T-cell (primary cell): ENCODE results near the gene KAZN. TPM values are rescaled to one million over a fixed set of nuclear protein-coding genes. Genes with fewer than 3 reads are reported as not detected.

Experiments
- ATAC-seq, 4 experiments: fragments of 200-7000 bp in 3 of 4; fragments of 150-1000 bp in 1 of 4; cut with Tn5 transposase; replicated peaks in 1 of 4; 1 replicate in 3 of 4; 2 replicates in 1 of 4; pipeline ENCODE4 v1.10.0; 2021; ENCODE audit warnings: moderate library complexity in 3 of 4, mild to moderate bottlenecking in 2 of 4, moderate number of reproducible peaks in 1 of 4
- CTCF ChIA-PET, 2 donors: fragments of 300-600 bp; sonication (Branson Sonifier 250); formaldehyde crosslinking; loops; one replicate each; lab custom pipeline; 2022; ENCODE audit warnings: antibody characterized with exemption in 2 of 2; lab: Charles Lee
- POLR2A ChIA-PET, 2 donors: fragments of 300-600 bp; sonication (Branson Sonifier 250); formaldehyde crosslinking; loops; one replicate each; lab custom pipeline; 2022; ENCODE audit warnings: antibody characterized with exemption in 2 of 2; lab: Charles Lee
- DNase-seq, 35 experiments: peaks; one replicate each; pipeline versions ENCODE4 v3.0.0 to v3.0.0-alpha.2; 2013 to 2023
- H3K27ac ChIP-seq: one replicate; pipeline ENCODE4 v1.5.1; 2013; ENCODE audit warnings: low read length
- H3K27me3 ChIP-seq, 2 experiments: replicated peaks in 1 of 2; 1 replicate in 1 of 2; 2 replicates in 1 of 2; pipeline versions ENCODE4 v1.6.1 to v1.7.0; 2013; ENCODE audit warnings: low read length in 1 of 2, mixed read lengths in 1 of 2; ENCODE audit not compliant: control insufficient read depth in 2 of 2, insufficient read depth in 2 of 2; ENCODE audit errors: extremely low read depth in 1 of 2
- H3K36me3 ChIP-seq, 2 donors: 1 replicate in 1 of 2; 2 replicates in 1 of 2; pipeline versions ENCODE4 v1.6.1 to v1.7.0; 2013; ENCODE audit warnings: low read length in 1 of 2; ENCODE audit not compliant: control insufficient read depth in 2 of 2, insufficient read depth in 1 of 2; ENCODE audit errors: extremely low read depth in 1 of 2
- H3K4me1 ChIP-seq, 2 experiments: 1 replicate in 1 of 2; 2 replicates in 1 of 2; pipeline versions ENCODE4 v1.6.1 to v1.7.0; 2013; ENCODE audit warnings: low read length in 2 of 2, mixed read lengths in 1 of 2; ENCODE audit not compliant: insufficient read depth in 2 of 2, control insufficient read depth in 1 of 2; ENCODE audit errors: extremely low read depth in 1 of 2
- H3K4me3 ChIP-seq, 2 donors: 1 replicate in 1 of 2; 2 replicates in 1 of 2; pipeline versions ENCODE4 v1.5.1 to v1.7.0; 2013; ENCODE audit warnings: mild to moderate bottlenecking in 2 of 2, low read length in 1 of 2, moderate library complexity in 1 of 2; ENCODE audit not compliant: control insufficient read depth in 1 of 2; ENCODE audit errors: extremely low read depth in 1 of 2
- H3K9me3 ChIP-seq: 2 replicates; pipeline ENCODE4 v1.7.0; 2013
- H3K27ac Mint-ChIP-seq, 2 donors: one replicate each; pipeline ENCODE4 v1.8.0; 2020 to 2021; ENCODE audit warnings: mild to moderate bottlenecking in 2 of 2, mixed read lengths in 2 of 2
- H3K27me3 Mint-ChIP-seq, 2 donors: one replicate each; pipeline ENCODE4 v1.8.0; 2021 to 2022; ENCODE audit warnings: mixed read lengths in 2 of 2
- H3K36me3 Mint-ChIP-seq: one replicate; pipeline ENCODE4 v1.8.0; 2021; ENCODE audit warnings: mixed read lengths
- H3K4me1 Mint-ChIP-seq, 3 donors: one replicate each; pipeline ENCODE4 v1.8.0; 2020 to 2022; ENCODE audit warnings: mixed read lengths in 3 of 3, mild to moderate bottlenecking in 1 of 3
- H3K4me3 Mint-ChIP-seq, 3 donors: one replicate each; pipeline ENCODE4 v1.8.0; 2020 to 2022; ENCODE audit warnings: mild to moderate bottlenecking in 3 of 3, mixed read lengths in 3 of 3, moderate library complexity in 3 of 3
- H3K9me3 Mint-ChIP-seq, 3 donors: one replicate each; pipeline ENCODE4 v1.8.0; 2020 to 2022; ENCODE audit warnings: mixed read lengths in 3 of 3
- WGBS: methylation state at CpG from one replicate; pipeline ENCODE4 v1.1.5; 2013; ENCODE audit warnings: missing lambda C conversion rate; ENCODE audit not compliant: insufficient coverage; 5-methylcytosine and 5-hydroxymethylcytosine counted together
- total RNA-seq, 35 experiments: library from RNA in 6 of 35; stranded (reverse) in 6 of 35; fragments of 120-200 nt in 1 of 35; gene quantifications; one replicate each; pipeline versions ENCODE4 v1.2.1 to v1.2.4 and lab custom pipeline; 2013 to 2026

Gene KAZN
- total RNA-seq, 5 donors from 2014 or later (not counting 1 experiment from before 2014, with no cell fraction given), result 0.18 to 0.58 (median 0.30) TPM

DNA sequence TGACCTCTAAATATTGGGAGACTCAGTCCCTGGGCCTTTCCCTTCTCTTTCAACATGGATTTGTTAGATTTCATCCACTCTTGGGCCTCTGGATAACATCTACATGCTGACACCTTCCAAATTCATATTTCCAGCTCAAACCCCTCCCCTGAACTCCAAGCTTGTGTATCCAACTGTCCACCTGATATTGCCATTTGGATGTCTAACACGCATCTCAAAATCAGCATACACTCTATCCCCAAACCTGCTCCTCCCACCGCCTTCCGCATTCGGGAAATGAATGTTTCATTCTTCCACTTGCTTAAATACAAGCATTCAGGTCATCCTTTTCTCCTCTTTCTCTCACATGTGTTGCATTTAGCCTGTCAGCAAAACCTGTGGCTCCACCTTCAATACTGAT lies 17.5 kb upstream of the KAZN start:
- H3K27me3 ChIP-seq, result peaks cover 0 to 5% of the 10 kb centered on the region in 2 experiments
- Mint-ChIP-seq H3K4me3 (no peak overlapping the region), H3K9me3 (peaks cover 0 to 18% (median 15%) of the 10 kb centered on the region in 3 donors), H3K36me3 (no peaks in the 10 kb centered on the region), H3K4me1 (no peaks in the 10 kb centered on the region), H3K27ac (no peak overlapping the region), H3K27me3 (peaks cover 0 to 8% of the 10 kb centered on the region in 2 donors)
- H3K4me3 ChIP-seq, result no peak overlapping the region
- ChIA-PET POLR2A (no interaction called here), CTCF (no interaction called here)
- no peaks in the 10 kb centered on the region for H3K36me3 ChIP-seq
- no peak for DNase-seq
- 96% methylated on average over 4 of the region's 4 CpGs for WGBS
- no peak overlapping the region for H3K27ac ChIP-seq
- ATAC-seq, result no peak
- no peaks in the 10 kb centered on the region for H3K9me3 ChIP-seq
- no peaks in the 10 kb centered on the region for H3K4me1 ChIP-seq

DNA sequence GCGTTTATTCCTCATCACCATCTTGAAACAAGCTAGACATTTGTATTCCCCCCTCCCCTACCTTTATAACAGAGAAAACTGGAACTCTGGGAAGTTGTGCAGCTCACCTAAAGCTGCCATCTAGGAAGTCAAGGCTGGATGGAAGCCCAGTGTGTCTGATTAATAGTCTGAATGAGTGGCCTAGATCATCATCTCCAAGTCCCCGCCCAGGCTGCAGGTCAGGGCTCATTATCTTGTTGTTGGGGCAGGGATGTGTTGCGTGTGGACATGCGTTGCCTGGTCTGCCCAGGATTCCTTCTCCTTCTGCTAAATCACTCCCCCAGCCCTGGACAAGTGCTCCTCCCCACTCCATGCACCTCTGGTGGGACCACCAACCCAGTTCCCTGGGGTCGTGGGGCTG lies 14.7 kb upstream of the KAZN start:
- 100% methylated on average over 1 of the region's 5 CpGs for WGBS
- ATAC-seq, result no peak
- no peak overlapping the region for H3K4me3 Mint-ChIP-seq
- no peaks in the 10 kb centered on the region for H3K4me1 Mint-ChIP-seq
- no peak overlapping the region for H3K4me3 ChIP-seq
- ChIA-PET POLR2A (no interaction called here), CTCF (no interaction called here)
- H3K36me3 Mint-ChIP-seq, result no peaks in the 10 kb centered on the region
- no peaks in the 10 kb centered on the region for H3K4me1 ChIP-seq
- H3K9me3 Mint-ChIP-seq, result peaks cover 0 to 15% (median 14%) of the 10 kb centered on the region in 3 donors
- no peaks in the 10 kb centered on the region for H3K9me3 ChIP-seq
- no peaks in the 10 kb centered on the region for H3K36me3 ChIP-seq
- H3K27me3 ChIP-seq, result peaks cover 0 to 9% of the 10 kb centered on the region in 2 experiments
- no peak overlapping the region for H3K27ac Mint-ChIP-seq
- no peak for DNase-seq
- H3K27me3 Mint-ChIP-seq, result peaks cover 0 to 8% of the 10 kb centered on the region in 2 donors
- H3K27ac ChIP-seq, result no peak overlapping the region

DNA sequence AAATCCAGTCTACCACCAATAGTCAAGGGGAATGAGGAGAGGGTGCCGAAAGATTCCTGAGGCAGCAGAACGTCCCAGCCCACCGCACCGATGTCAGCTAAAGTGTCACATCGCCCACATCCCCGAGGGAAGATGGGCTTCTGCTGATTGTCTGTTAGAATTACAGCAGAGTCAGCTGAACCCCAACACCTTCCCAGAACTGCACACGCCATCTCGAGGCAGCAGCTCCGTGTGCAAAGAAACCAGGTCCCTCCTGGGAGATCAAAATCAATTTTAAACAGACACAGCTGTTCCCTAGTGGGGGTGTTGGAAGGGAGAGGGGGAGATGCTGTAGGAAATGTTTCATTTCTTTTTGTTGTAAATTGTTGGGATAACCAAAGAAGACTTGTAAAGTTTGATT lies 12.8 kb upstream of the KAZN start:
- Histone ChIP-seq H3K27me3 (peaks cover 0 to 10% of the 10 kb centered on the region in 2 experiments), H3K27ac (no peak overlapping the region), H3K36me3 (no peaks in the 10 kb centered on the region), H3K4me1 (no peaks in the 10 kb centered on the region), H3K9me3 (no peaks in the 10 kb centered on the region), H3K4me3 (no peak overlapping the region)
- no peaks in the 10 kb centered on the region for H3K4me1 Mint-ChIP-seq
- no peak overlapping the region for H3K4me3 Mint-ChIP-seq
- ChIA-PET POLR2A (no interaction called here), CTCF (no interaction called here)
- peaks cover 0 to 13% (median 12%) of the 10 kb centered on the region in 3 donors for H3K9me3 Mint-ChIP-seq
- no peaks in the 10 kb centered on the region for H3K36me3 Mint-ChIP-seq
- H3K27ac Mint-ChIP-seq, result no peak overlapping the region
- WGBS, result 80% methylated on average over 5 of the region's 9 CpGs
- no peak for ATAC-seq
- peaks cover 4 to 16% of the 10 kb centered on the region in 2 donors for H3K27me3 Mint-ChIP-seq
- no peak for DNase-seq

DNA sequence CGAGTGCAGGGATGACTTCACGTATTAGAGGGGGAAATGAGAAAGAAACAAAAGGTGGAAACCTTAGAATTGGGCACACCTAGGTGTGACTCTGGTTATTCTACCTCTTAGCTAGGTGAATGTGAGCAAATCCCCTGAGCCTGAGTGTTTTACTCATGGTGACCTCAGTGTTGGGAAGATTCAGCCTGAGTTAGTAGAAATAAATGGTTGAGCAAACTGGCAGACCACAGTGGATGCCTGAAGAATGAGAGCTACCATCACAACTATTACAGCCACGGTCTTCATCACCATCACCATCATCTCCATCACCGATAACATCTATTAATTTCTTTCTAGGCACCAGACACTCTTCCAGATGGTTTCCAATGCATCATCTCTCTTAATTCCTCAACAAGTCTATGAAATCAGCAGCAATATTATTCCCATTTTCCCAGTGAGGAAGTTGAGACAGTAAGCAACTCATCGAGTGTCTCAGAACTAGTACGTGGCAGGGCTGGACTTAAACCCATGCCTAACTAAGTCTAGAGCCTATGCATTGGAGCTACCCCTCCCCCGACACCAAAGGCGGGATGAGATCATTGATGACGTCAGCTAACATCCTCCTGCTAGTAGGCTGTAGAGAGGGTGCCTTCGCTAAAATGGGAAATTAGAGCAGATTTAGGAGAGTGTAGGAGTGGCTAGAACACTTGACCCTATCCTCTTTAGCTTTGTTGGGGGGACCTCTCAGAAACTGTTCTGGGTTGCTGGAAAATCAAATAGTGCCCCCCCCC lies 7.9 kb upstream of the KAZN start:
- ChIA-PET POLR2A (no interaction called here), CTCF (interaction anchor here in 1 of 2 donors (0.5 kb wide), 1 partner anchor 21 kb away, joined by 3 read pairs; no protein-coding TSS in a partner anchor)
- H3K27me3 Mint-ChIP-seq, result peaks cover 15 to 22% of the 10 kb centered on the region in 2 donors
- ATAC-seq (no peak), DNase-seq (no peak)
- H3K36me3 Mint-ChIP-seq, result no peaks in the 10 kb centered on the region
- H3K27ac Mint-ChIP-seq, result no peak overlapping the region
- no peak overlapping the region for H3K4me3 Mint-ChIP-seq
- Histone ChIP-seq H3K4me1 (no peaks in the 10 kb centered on the region), H3K36me3 (no peaks in the 10 kb centered on the region), H3K27ac (no peak overlapping the region), H3K27me3 (peaks cover 5 to 15% of the 10 kb centered on the region in 2 experiments), H3K4me3 (no peak overlapping the region), H3K9me3 (no peaks in the 10 kb centered on the region)
- no peaks in the 10 kb centered on the region for H3K4me1 Mint-ChIP-seq
- no peaks in the 10 kb centered on the region for H3K9me3 Mint-ChIP-seq
- 75% methylated on average over 4 of the region's 10 CpGs for WGBS

DNA sequence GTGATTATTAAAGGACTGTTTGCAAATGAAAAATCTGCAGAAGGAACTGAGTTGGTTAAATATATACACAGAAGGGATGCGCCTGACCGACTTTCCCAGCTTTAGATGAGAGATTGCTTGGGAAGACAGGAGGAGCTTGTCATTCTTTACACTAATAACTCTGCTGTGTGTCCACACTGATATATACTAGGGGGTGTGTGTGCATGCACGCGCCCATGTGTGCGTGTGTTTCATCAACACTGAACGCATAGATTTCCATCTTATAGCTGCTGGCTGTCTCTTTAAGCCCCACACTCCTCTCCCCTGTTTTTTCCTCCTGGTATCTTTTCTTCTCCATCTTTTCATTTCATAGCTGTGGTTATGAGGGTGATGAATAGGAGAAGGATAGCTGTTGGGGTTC lies 6.9 kb upstream of the KAZN start:
- CTCF ChIA-PET, result no interaction called here
- Histone ChIP-seq H3K4me3 (no peak overlapping the region), H3K36me3 (no peaks in the 10 kb centered on the region), H3K9me3 (no peaks in the 10 kb centered on the region), H3K4me1 (no peaks in the 10 kb centered on the region), H3K27ac (no peak overlapping the region), H3K27me3 (peaks cover 10 to 15% of the 10 kb centered on the region in 2 experiments)
- H3K27me3 Mint-ChIP-seq, result peaks cover 20 to 28% of the 10 kb centered on the region in 2 donors
- DNase-seq (no peak), ATAC-seq (no peak)
- WGBS, result no CpG with 5 or more reads among the region's 6 CpGs
- H3K4me3 Mint-ChIP-seq, result no peak overlapping the region
- POLR2A ChIA-PET, result no interaction called here
- H3K27ac Mint-ChIP-seq, result no peak overlapping the region
- no peaks in the 10 kb centered on the region for H3K36me3 Mint-ChIP-seq
- no peaks in the 10 kb centered on the region for H3K4me1 Mint-ChIP-seq
- no peaks in the 10 kb centered on the region for H3K9me3 Mint-ChIP-seq

DNA sequence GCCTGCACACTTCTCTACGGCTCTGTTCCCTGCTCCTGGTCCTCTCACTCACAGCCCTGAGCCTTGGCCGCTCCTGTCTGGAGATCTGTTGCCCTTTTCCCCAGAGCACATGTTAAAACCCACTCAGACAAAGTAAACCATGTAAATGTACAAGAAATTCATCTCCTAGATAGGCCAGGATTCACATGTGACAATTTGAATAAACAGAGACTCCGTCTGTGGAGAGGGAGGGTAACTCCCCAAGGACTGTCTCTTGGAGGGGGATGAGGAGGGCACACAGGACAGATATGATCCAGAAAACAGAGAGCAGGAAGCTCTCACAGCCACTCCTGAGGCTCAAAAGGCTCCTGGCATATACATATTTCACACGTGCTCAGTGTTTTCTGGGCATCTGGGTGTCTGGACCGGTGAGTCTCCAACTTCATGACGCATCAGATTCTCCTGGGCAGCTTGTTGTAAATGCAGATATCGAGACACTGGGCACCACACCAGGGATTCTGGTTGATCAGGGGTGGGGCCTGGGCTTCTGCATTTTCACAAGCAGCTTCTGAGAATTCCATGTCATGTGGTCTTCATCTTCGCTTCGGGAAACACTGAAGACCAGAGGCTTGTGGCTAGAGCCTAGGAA lies 6.4 kb upstream of the KAZN start:
- H3K27ac ChIP-seq, result no peak overlapping the region
- Mint-ChIP-seq H3K36me3 (no peaks in the 10 kb centered on the region), H3K9me3 (no peaks in the 10 kb centered on the region), H3K27me3 (peaks cover 25 to 33% of the 10 kb centered on the region in 2 donors), H3K27ac (no peak overlapping the region), H3K4me3 (no peak overlapping the region), H3K4me1 (no peaks in the 10 kb centered on the region)
- no peak for DNase-seq
- 70% methylated on average over 6 of the region's 9 CpGs for WGBS
- no peaks in the 10 kb centered on the region for H3K36me3 ChIP-seq
- CTCF ChIA-PET, result no interaction called here
- no peaks in the 10 kb centered on the region for H3K4me1 ChIP-seq
- no peak for ATAC-seq
- POLR2A ChIA-PET, result no interaction called here
- peaks cover 13% of the 10 kb centered on the region in 2 experiments for H3K27me3 ChIP-seq
- no peaks in the 10 kb centered on the region for H3K9me3 ChIP-seq
- H3K4me3 ChIP-seq, result no peak overlapping the region
